HG03097 (cell line): ENCODE results near the gene MMD2.
"Not testable (repeated sequence)": the region's sequence is repeated elsewhere in the genome, so short reads cannot be mapped to it uniquely, and the experiment has no call there.

ENCODE experiments used
- ATAC-seq: cut with Tn5 transposase; IDR thresholded peaks from one replicate; pipeline ENCODE4 v1.9.1; 2021; ENCODE audit not compliant: unreplicated experiment, low FRiP score

MMD2 gene

GRCh38 chr7:4958477-4959301, at the start of gene MMD2:
Gene MMD2 (minus strand): TSS chr7:4959187. CDS start chr7:4959017, 170 bp downstream.
- ATAC-seq, result no peak

GRCh38 chr7:5005066-5005465, 46.1 kb upstream of the MMD2 start:
- ATAC-seq, result no peak

GRCh38 chr7:5001911-5002310, 42.9 kb upstream of the MMD2 start:
- no peak for ATAC-seq

GRCh38 chr7:5001003-5001402, 42.0 kb upstream of the MMD2 start:
- ATAC-seq, result no peak

GRCh38 chr7:4999369-4999950, 40.5 kb upstream of the MMD2 start:
- ATAC-seq, result no peak

GRCh38 chr7:4998910-4999309, 39.9 kb upstream of the MMD2 start:
- no peak for ATAC-seq

- no peak for ATAC-seq
Measured at GRCh38 chr7:4998244-4998643, 39.3 kb upstream of the MMD2 start.

GRCh38 chr7:4996696-4997222, 37.8 kb upstream of the MMD2 start:
- ATAC-seq, result no peak

GRCh38 chr7:4995429-4995969, 36.5 kb upstream of the MMD2 start:
- no peak for ATAC-seq

- no peak for ATAC-seq
Measured at GRCh38 chr7:4993471-4993870, 34.5 kb upstream of the MMD2 start.

- not testable (repeated sequence) for ATAC-seq
Measured at GRCh38 chr7:4982741-4983140, 23.8 kb upstream of the MMD2 start.

- not testable (repeated sequence) for ATAC-seq
Measured at GRCh38 chr7:4981295-4981890, 22.4 kb upstream of the MMD2 start.

- not testable (repeated sequence) for ATAC-seq
Measured at GRCh38 chr7:4975626-4976025, 16.6 kb upstream of the MMD2 start.

GRCh38 chr7:4973728-4974198, 14.8 kb upstream of the MMD2 start:
- peak; percentile 90 for ATAC-seq

- not testable (repeated sequence) for ATAC-seq
Measured at GRCh38 chr7:4972446-4972845, 13.5 kb upstream of the MMD2 start.

GRCh38 chr7:4965295-4966022, 6.5 kb upstream of the MMD2 start:
- no peak for ATAC-seq

GRCh38 chr7:4964506-4964905, 5.5 kb upstream of the MMD2 start:
- no peak for ATAC-seq

GRCh38 chr7:4962872-4963775, 4.1 kb upstream of the MMD2 start:
- ATAC-seq, result no peak

- ATAC-seq, result no peak
Measured at GRCh38 chr7:4960363-4960762, 1.4 kb upstream of the MMD2 start.
